ENCODE measurements around the gene RPL32.

DNA sequence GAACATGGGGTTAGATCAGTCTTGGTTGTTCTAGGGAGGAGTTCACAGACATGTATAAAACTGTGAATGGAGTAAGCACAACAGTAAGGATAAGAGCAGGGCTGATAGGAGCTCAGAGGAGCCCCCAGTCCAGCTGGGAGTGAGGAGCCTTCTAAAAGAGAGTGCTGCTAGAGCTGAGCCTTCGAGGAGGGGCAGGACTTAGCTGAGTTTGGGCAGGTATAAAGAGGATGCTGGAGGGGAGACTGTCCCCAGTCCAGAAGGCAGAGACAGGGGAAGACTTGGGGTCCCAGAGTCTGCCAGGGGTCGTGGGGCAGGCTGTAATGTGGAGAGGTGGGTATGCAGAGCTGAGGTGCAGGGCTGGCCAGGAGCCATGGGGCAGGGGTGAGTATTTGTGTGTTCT lies 32.8 kb downstream of the RPL32 start:
- TF ChIP-seq, protein P1, sequence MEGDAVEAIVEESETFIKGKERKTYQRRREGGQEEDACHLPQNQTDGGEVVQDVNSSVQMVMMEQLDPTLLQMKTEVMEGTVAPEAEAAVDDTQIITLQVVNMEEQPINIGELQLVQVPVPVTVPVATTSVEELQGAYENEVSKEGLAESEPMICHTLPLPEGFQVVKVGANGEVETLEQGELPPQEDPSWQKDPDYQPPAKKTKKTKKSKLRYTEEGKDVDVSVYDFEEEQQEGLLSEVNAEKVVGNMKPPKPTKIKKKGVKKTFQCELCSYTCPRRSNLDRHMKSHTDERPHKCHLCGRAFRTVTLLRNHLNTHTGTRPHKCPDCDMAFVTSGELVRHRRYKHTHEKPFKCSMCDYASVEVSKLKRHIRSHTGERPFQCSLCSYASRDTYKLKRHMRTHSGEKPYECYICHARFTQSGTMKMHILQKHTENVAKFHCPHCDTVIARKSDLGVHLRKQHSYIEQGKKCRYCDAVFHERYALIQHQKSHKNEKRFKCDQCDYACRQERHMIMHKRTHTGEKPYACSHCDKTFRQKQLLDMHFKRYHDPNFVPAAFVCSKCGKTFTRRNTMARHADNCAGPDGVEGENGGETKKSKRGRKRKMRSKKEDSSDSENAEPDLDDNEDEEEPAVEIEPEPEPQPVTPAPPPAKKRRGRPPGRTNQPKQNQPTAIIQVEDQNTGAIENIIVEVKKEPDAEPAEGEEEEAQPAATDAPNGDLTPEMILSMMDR (IDR thresholded peaks at IDR 0.05): no peak
- no peak for TF ChIP-seq EP300 (IDR thresholded peaks at IDR 0.05)
- TF ChIP-seq POLR2A (IDR thresholded peaks at IDR 0.05): no peak
